LNCAP (cell line): ENCODE results near the gene CDHR2.

Source experiments
- CTCF ChIP-seq: fragments of 450-650 bp; IDR thresholded peaks from 2 replicates; pipeline ENCODE4 v1.5.1; 2017; ENCODE audit warnings: mild to moderate bottlenecking

The CDHR2 gene

GRCh38 chr5:176548967-176549444 is at the start of gene CDHR2:
Gene CDHR2, plus strand, starts transcription at chr5:176549342. Its CDS starts 16,011 bp downstream, at chr5:176565353.
- no peak for TF ChIP-seq CTCF

- TF ChIP-seq CTCF: no peak
Measured at GRCh38 chr5:176500511-176500910, 48.6 kb upstream of the CDHR2 start.

GRCh38 chr5:176501333-176501732 is 47.8 kb upstream of the CDHR2 start:
- no peak for TF ChIP-seq CTCF

GRCh38 chr5:176503496-176503895 is 45.6 kb upstream of the CDHR2 start:
- TF ChIP-seq CTCF: no peak

- no peak for TF ChIP-seq CTCF
Measured at GRCh38 chr5:176507911-176508310, 41.2 kb upstream of the CDHR2 start.

- no peak for TF ChIP-seq CTCF
Measured at GRCh38 chr5:176508603-176509002, 40.5 kb upstream of the CDHR2 start.

GRCh38 chr5:176513788-176514187 is 35.4 kb upstream of the CDHR2 start:
- TF ChIP-seq CTCF: no peak
